HG02798 (cell line): Measurements from ENCODE around the gene ACAA1.
"Not testable (repeated sequence)": the region's sequence is repeated elsewhere in the genome, so short reads cannot be mapped to it uniquely, and the experiment has no call there.

Experiments used
- ATAC-seq: cut with Tn5 transposase; IDR thresholded peaks from one replicate; pipeline ENCODE4 v1.9.1; 2021; ENCODE audit warnings: mild to moderate bottlenecking; ENCODE audit not compliant: unreplicated experiment, poor library complexity

The ACAA1 gene

DNA sequence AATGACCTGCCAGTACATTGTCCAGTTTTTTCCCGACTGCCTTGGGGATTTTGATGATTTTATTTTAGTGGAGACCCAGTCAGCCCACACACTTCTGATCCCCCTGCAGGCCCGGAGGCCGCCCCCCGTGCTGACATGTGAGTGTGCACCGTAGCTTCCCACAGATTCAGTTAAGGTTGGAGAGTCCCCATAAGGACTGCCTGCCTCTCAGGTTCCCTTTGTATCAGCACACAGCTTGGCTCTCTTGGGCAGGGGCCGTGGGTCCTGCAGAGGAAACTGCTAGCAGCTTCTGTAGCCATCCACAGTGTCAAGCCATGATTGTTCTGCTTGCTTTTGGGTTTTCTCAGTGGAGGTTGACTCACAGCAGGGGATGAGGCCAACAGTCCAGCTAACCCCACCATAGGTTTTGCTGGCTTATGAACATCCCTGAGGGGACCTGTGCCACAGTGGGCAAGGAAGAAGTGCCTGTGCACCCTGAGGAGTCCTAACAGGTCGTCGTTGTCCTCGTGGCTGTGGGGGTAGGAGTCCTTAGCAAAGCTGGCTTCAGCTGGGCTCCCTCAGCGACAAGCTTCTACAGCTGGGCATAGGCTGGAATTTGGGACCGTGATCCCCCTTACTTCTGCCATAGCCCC is 51.5 kb downstream of the ACAA1 start:
- ATAC-seq, result no peak

DNA sequence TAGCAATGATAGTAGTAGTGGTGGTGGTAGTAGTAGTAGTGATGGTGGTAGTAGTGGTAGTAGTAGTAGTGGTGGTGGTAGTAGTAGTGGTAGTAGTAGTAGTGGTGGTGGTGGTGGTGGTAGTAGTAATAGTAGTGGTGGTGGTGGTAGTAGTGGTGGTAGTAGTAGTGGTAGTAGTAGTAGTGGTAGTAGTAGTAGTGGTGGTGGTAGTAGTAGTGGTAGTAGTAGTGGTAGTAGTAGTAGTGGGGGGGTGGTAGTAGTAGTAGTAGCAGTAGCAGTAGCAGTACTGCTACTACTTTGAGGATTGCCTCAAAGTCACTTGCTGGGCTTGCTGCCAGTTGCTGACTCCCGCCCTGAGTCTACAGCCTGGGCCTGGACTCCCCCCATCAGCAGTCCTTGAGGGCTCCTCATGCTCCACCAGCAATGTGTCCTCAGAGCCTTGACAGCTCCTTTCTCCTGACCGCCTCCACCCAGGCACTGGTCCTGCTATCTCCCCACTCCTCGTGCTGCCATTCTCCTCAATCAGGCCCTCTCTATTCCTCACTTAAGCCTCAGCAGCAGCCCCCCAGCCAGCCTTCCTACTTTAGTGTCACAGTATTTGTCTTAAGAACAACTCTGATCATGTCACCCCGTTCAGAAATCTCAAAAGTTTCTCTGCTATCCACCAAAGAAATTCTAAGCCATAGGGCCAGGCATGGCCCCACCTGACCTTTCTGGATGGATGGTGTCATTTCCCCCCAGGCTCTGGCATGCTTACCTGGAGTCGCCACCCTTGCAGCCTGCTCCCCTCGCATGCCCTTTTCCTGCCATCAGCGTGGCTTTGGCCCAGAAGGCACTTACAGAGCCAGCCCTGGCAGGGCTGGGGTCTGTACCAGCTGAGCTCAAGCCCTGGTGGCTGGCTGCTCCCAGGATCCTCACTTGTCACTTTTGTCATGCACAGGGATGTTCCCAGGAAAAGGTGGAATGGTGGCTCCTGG is 52.3 kb downstream of the ACAA1 start:
- ATAC-seq, result no peak

DNA sequence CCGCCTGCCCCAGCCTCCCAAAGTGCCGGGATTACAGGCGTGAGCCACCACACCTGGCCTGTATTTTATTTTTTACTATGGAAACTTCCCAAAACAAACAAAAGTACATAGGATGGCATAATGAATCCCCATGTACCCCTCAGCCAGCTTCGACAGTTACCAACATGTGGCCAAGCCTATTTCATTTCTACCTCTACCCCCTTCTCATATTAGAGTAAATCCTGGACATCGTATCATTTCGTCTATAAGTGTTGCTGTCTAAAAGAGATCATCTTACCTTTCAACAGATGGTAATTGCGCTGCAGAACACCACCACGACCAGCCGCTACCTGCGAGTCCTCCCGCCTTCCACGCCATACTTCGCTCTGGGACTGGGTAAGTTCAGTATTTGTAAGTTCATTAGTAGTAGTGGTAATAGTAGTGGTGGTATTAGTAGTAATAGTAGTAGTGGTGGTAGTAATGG is 53.0 kb downstream of the ACAA1 start:
- ATAC-seq, result no peak

DNA sequence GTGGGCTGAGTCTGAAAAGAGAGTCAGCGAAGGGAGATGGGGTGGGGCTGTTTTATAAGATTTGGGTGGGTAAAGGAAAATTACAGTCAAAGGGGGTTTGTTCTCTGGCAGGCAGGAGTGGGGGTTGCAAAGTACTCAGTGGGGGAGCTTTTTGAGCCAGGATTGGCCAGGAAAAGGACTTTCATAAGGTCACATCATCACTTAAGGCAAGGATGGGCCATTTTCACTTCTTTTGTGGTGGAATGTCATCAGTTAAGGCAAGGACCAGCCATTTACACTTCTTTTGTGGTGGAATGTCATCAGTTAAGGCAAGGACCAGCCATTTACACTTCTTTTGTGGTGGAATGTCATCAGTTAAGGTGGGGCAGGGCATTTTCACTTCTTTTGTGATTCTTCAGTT is 53.7 kb downstream of the ACAA1 start:
- not testable (repeated sequence) for ATAC-seq

GRCh38 chr3:38082296-38082695 is 54.6 kb downstream of the ACAA1 start:
- ATAC-seq, result not testable (repeated sequence)

DNA sequence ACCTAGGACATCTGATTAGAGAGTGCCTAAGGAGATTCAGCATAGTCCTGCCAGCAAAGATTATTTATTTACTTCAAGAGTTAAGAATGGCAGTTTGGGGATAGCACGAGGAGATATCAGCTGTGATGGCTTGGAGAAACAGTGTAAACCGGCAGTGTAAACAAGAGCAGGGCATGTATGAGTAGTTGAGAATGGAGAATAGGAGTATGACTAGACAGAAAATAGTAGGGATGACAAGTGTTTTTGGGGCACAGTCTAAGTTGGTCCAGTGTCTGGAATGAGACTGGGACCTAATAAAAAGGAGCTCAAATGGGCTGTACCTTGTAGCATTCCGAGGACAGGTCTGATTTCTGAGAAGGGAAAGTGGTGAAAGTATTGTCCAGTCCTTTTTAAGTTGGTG is 59.9 kb downstream of the ACAA1 start:
- not testable (repeated sequence) for ATAC-seq
